HepG2 (cell line): Measurements from ENCODE around the gene GRIK4. TPM values are rescaled to one million over a fixed set of nuclear protein-coding genes. Genes with fewer than 3 reads are reported as not detected.

Source experiments
- ATAC-seq: fragments of 200-7000 bp; cut with Tn5 transposase; 3 replicates; pipeline ENCODE4 v1.9.1; 2020; ENCODE audit warnings: mild to moderate bottlenecking, moderate library complexity
- BruUV-seq: library from RNA; stranded (reverse); fragments of 400-500 nt; replicated peaks from 2 replicates; lab custom pipeline; 2021; lab: Mats Ljungman, UMichigan
- CTCF ChIA-PET: fragments of 300-600 bp; formaldehyde crosslinking; extraction: SDS; loops from one replicate; lab custom pipeline; 2021; ENCODE audit warnings: low total read pairs, inconsistent platforms, low intra/inter-chr PET ratio; lab: Yijun Ruan, JAX
- POLR2A ChIA-PET: fragments of 350-600 bp; sonication (Branson Sonifier 250); formaldehyde crosslinking; loops from one replicate; lab custom pipeline; 2020; ENCODE audit warnings: antibody characterized with exemption, inconsistent platforms; lab: Yijun Ruan, JAX
- DNase-seq: peaks from one replicate; pipeline ENCODE4 v3.0.0-alpha.2; 2015; ENCODE audit warnings: low spot score
- FAIRE-seq: peaks from 3 replicates; lab custom pipeline; 2011; peaks lifted over from hg19 to GRCh38; lab: Jason Lieb, UNC
- H2AFZ ChIP-seq: one replicate; pipeline ENCODE4 v1.6.1; 2011; ENCODE audit warnings: low read length, inconsistent platforms
- H3K27ac ChIP-seq: fragments of 300-600 bp; 3 replicates; pipeline ENCODE4 v1.8.0; 2011; ENCODE audit warnings: mixed run types, mild to moderate bottlenecking, mixed read lengths, low read length, inconsistent platforms; ENCODE audit not compliant: insufficient read depth; ENCODE audit errors: extremely low read length
- H3K27me3 ChIP-seq, 2 experiments: fragments of 200-600 bp in 1 of 2; 2 replicates in 1 of 2; 3 replicates in 1 of 2; pipeline versions ENCODE4 v1.6.0 to v1.8.0; 2011; ENCODE audit warnings: low read length in 2 of 2, mild to moderate bottlenecking in 2 of 2, moderate library complexity in 2 of 2, inconsistent platforms in 1 of 2; ENCODE audit not compliant: insufficient read depth in 2 of 2, control insufficient read depth in 1 of 2
- H3K36me3 ChIP-seq, 2 experiments: fragments of 200-600 bp in 1 of 2; replicated peaks in 1 of 2; 2 replicates in 1 of 2; 3 replicates in 1 of 2; pipeline versions ENCODE4 v1.5.1 to v1.8.0; 2011; ENCODE audit warnings: low read length in 2 of 2, inconsistent platforms in 1 of 2; ENCODE audit not compliant: insufficient read depth in 2 of 2, control insufficient read depth in 1 of 2
- H3K4me1 ChIP-seq: 2 replicates; pipeline ENCODE4 v1.5.1; 2012; ENCODE audit warnings: low read length, inconsistent platforms; ENCODE audit not compliant: insufficient read depth
- H3K4me2 ChIP-seq: 2 replicates; pipeline ENCODE4 v1.6.0; 2011; ENCODE audit warnings: low read depth, low read length, inconsistent platforms
- H3K4me3 ChIP-seq, 3 experiments: fragments of 200-600 bp in 1 of 3; sonication (generic), shearing (Covaris generic) in 1 of 3; replicated peaks in 1 of 3; 2 replicates each; pipeline ENCODE4 v1.5.1; 2011 to 2016; ENCODE audit warnings: low read length in 3 of 3, inconsistent platforms in 2 of 3, low read depth in 2 of 3, mild to moderate bottlenecking in 2 of 3, control low read depth in 1 of 3, mixed read lengths in 1 of 3; ENCODE audit not compliant: insufficient read depth in 1 of 3
- H3K79me2 ChIP-seq: one replicate; pipeline ENCODE4 v1.6.1; 2011; ENCODE audit warnings: low read length, inconsistent platforms; ENCODE audit not compliant: insufficient read depth
- H3K9ac ChIP-seq: 2 replicates; pipeline ENCODE4 v1.6.0; 2011; ENCODE audit warnings: mild to moderate bottlenecking, low read depth, low read length, inconsistent platforms; ENCODE audit not compliant: insufficient read depth
- H3K9me3 ChIP-seq: 2 replicates; pipeline ENCODE4 v1.5.1; 2012; ENCODE audit warnings: mild to moderate bottlenecking, low read length
- H4K20me1 ChIP-seq: 2 replicates; pipeline ENCODE4 v1.6.0; 2011; ENCODE audit warnings: inconsistent platforms, mild to moderate bottlenecking, low read length, moderate library complexity; ENCODE audit not compliant: insufficient read depth
- ATRX ChIP-seq: sonication (generic); formaldehyde crosslinking; IDR thresholded peaks from 2 replicates; pipeline ENCODE4 v1.4.0; 2020; ENCODE audit warnings: missing genetic modification reagents, borderline replicate concordance
- BATF2 ChIP-seq: sonication (generic); formaldehyde crosslinking; IDR thresholded peaks from 2 replicates; pipeline ENCODE4 v1.8.0; 2022; ENCODE audit warnings: mild to moderate bottlenecking, missing genetic modification reagents, moderate library complexity
- ETV6 ChIP-seq: sonication (generic); formaldehyde crosslinking; conservative IDR thresholded peaks from 2 replicates; pipeline ENCODE4 v1.4.0; 2020; ENCODE audit warnings: missing genetic modification reagents
- GATA4 ChIP-seq: sonication (generic); IDR thresholded peaks from 2 replicates; pipeline ENCODE4 v1.6.1; 2016; ENCODE audit warnings: antibody characterized with exemption, low read depth, borderline replicate concordance
- MLX ChIP-seq: IDR thresholded peaks from 2 replicates; pipeline ENCODE4 v1.6.1; 2016
- NR2F1 ChIP-seq, 2 experiments: fragments of 450-650 bp in 1 of 2; formaldehyde crosslinking in 1 of 2; IDR thresholded peaks; 2 replicates each; pipeline versions ENCODE4 v1.5.0 to v1.6.1; 2016 to 2020; ENCODE audit warnings: mild to moderate bottlenecking in 1 of 2, missing compliant biosample characterization in 1 of 2, missing genetic modification reagents in 1 of 2, moderate library complexity in 1 of 2
- RFXANK ChIP-seq: IDR thresholded peaks from 2 replicates; pipeline ENCODE4 v1.6.1; 2016
- ZNF407 ChIP-seq: sonication (generic); formaldehyde crosslinking; IDR thresholded peaks from one replicate; pipeline ENCODE4 v1.5.1; 2020; ENCODE audit warnings: mild to moderate bottlenecking, missing genetic modification reagents; ENCODE audit errors: not compliant biosample characterization
- ZNF737 ChIP-seq: sonication (generic); formaldehyde crosslinking; IDR thresholded peaks from 2 replicates; pipeline ENCODE4 v1.5.0; 2020; ENCODE audit warnings: missing genetic modification reagents, mild to moderate bottlenecking, borderline replicate concordance
- ZNF776 ChIP-seq: sonication (generic); formaldehyde crosslinking; IDR thresholded peaks from 2 replicates; pipeline ENCODE4 v1.4.0; 2020; ENCODE audit warnings: mild to moderate bottlenecking, missing genetic modification reagents
- ZNF792 ChIP-seq: IDR thresholded peaks from 2 replicates; pipeline ENCODE4 v1.6.1; 2016
- WGBS: methylation state at CpG from one replicate; pipeline ENCODE4 v1.1.6; 2017; ENCODE audit warnings: low lambda C conversion rate; 5-methylcytosine and 5-hydroxymethylcytosine counted together
- in situ Hi-C: cut with HindIII; loops from 2 replicates; pipeline ENCODE4 v1.10.0; 2017; ENCODE audit warnings: low pct_unique_long_range_greater_than_20kb; ENCODE audit not compliant: extremely low pct_ligation_motif_present
- intact Hi-C: fragments of 100-400 bp; cut with micrococcal nuclease; formaldehyde crosslinking; loops from one replicate; pipeline ENCODE4 v1.10.0; 2022; ENCODE audit not compliant: unreplicated experiment
- polyA plus RNA-seq, 8 experiments: library from polyadenylated mRNA; depleted of rRNA in 3 of 8; stranded (reverse) in 7 of 8; unstranded in 1 of 8; fragments of >200 nt; fragmentation: Illumina TruSeq in 4 of 8; extraction: Trizol in 4 of 8; gene quantifications; 2 replicates each; pipeline versions ENCODE4 v1.2.1 to v1.2.3, GENCODE V29; 2011 to 2016; ENCODE audit warnings: low read depth in 4 of 8, missing spikeins in 1 of 8, mixed read lengths in 1 of 8; ENCODE audit not compliant: insufficient read depth in 1 of 8
- total RNA-seq, 5 experiments: library from RNA; depleted of rRNA; stranded (reverse); fragments of >200 nt; fragmentation: Illumina TruSeq; extraction: Trizol; gene quantifications; 2 replicates each; pipeline ENCODE4 v1.2.3, GENCODE V29; 2016; ENCODE audit warnings: low read depth in 1 of 5

GRIK4 gene
- total and polyA plus RNA-seq, 2 of the 13 experiments (the other 11 are each of a cell fraction or from before 2014, with no cell fraction given) = 0.04 to 0.07 TPM

- Histone ChIP-seq H3K4me1 (no peaks in the 10 kb centered on the region), H3K9ac (no peak overlapping the region), H3K9me3 (no peaks in the 10 kb centered on the region), H3K4me2 (no peak overlapping the region), H4K20me1 (no peaks in the 10 kb centered on the region), H3K36me3 (no peaks in the 10 kb centered on the region), H2AFZ (no peak overlapping the region), H3K4me3 (no peak overlapping the region), H3K27me3 (peaks cover 1 to 14% of the 10 kb centered on the region in 2 experiments; a peak in 4 of 5 replicates), H3K79me2 (no peaks in the 10 kb centered on the region), H3K27ac (no peak overlapping the region)
- WGBS = 53% methylated on average over 18 of the region's 18 CpGs
- CTCF ChIA-PET = no interaction called here
- BruUV-seq = no TSS peak
- in situ Hi-C loops (no loop called here), intact Hi-C loops (no loop called here)
- ATAC-seq (no peak), FAIRE-seq (no peak), DNase-seq (no peak)
- POLR2A ChIA-PET = no interaction called here
- no peak for TF ChIP-seq ZNF407 (CRISPR knock-in tag)
- TF ChIP-seq RFXANK (CRISPR knock-in tag) = no peak
- TF ChIP-seq MLX (CRISPR knock-in tag) = no peak
- no peak for TF ChIP-seq GATA4
- TF ChIP-seq BATF2 = no peak
- no peak for TF ChIP-seq ETV6 (CRISPR knock-in tag)
- TF ChIP-seq ZNF792 = no peak
- no peak for TF ChIP-seq ZNF776
- no peak for TF ChIP-seq ATRX (CRISPR knock-in tag)
- TF ChIP-seq ZNF737 = no peak
- no peak for TF ChIP-seq NR2F1 (CRISPR knock-in tag; IDR thresholded peaks at IDR 0.05)
Measured at GRCh38 chr11:120606211-120607010, 94.9 kb downstream of the GRIK4 start.
